VCaP (cell line): Measurements from ENCODE around the gene ENO4.

Experiments used
- H3K27ac ChIP-seq: fragments of 450-650 bp; 2 replicates; pipeline ENCODE4 v1.5.1; 2017
- CTCF ChIP-seq: fragments of 450-650 bp; conservative IDR thresholded peaks from 2 replicates; pipeline ENCODE4 v1.5.1; 2017; ENCODE audit warnings: mild to moderate bottlenecking, moderate library complexity

The ENO4 gene

DNA sequence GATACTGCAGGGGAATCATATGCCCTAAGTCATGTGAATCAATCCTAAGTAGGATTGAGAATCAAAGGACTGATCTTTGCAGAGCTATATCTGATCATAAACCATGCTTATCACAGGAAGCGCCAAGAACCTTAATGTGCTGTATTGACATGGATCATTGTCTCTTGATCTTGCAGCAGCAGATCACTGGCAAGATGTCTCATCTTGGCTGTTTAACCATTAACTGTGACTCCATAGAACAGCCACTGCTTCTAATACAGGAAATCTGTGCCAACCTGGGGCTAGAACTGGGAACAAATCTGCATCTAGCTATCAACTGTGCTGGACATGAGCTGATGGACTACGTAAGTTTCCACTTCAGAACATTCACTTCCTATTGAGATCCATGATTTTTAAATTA is 21.6 kb downstream of the ENO4 start:
- no peak for TF ChIP-seq CTCF
- peak overlapping the region; percentile 79 for H3K27ac ChIP-seq

DNA sequence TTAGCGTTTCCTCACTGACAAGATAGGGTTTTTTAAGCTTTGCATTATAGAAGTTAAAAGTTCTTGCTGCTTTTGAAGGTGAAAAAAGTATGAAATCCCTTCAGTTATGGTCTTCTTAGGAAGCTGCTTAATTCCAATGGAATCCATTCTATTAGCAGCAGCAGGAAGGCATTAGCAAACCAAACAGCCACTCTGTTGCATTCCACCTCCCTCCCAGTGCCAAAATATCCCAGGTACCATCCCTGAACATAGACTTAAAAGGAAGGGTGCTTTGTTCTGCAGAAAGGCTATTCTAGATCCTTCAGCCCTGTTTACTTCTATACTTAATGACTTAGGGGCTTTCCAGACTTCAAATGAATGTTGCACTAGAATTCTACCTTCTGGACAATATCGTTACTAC is 23.8 kb downstream of the ENO4 start:
- H3K27ac ChIP-seq, result no peak overlapping the region
- no peak for TF ChIP-seq CTCF

DNA sequence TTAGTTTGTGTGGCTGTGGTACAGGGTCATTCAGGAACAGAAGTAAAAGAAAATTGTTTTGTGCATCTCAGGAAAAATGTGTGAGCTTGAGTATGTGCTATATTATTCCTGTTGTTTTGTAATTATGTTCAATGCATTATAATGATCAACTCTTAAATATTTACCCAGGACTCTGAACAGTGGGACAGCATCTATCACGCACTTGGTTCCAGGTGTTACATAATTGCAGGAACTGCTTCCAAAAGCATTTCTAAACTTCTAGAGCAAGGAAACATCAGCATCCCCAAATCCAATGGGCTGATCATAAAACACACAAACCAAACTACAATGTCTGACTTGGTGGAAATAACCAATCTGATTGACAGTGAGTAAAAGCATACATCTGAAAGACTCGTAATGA is 26.6 kb downstream of the ENO4 start:
- no peak for TF ChIP-seq CTCF

DNA sequence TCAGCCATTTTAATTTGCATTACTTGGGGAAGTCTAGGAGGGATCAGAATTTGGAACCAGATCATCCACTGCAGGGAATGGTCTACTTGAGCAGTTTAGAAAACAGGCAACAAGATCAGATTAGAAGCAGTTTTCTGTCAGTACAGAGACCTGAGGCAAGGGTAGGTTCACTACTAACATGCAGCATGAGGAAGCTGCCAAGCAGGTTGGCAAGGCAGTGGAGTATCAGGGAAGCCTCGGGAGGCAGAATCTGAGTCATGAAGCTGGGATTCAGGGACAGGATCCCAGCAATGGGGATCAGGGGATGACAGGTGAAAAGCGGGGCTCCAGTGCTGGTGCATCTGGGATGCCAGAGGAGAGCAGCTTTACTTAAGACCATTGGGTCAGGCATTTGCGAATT is 28.1 kb downstream of the ENO4 start:
- no peak overlapping the region for H3K27ac ChIP-seq
- no peak for TF ChIP-seq CTCF

More for the DNA sequence above, 26.6 kb downstream of the ENO4 start:
- H3K27ac ChIP-seq, result no peak overlapping the region

GRCh38 chr10:116878123-116878522 is 28.8 kb downstream of the ENO4 start:
- no peak overlapping the region for H3K27ac ChIP-seq
- no peak for TF ChIP-seq CTCF

- no peak overlapping the region for H3K27ac ChIP-seq
- no peak for TF ChIP-seq CTCF
These were observed 30.5 kb downstream of the ENO4 start for GRCh38 chr10:116879817-116880216.

GRCh38 chr10:116880716-116881482 is 31.6 kb downstream of the ENO4 start:
- no peak for TF ChIP-seq CTCF
- H3K27ac ChIP-seq, result no peak overlapping the region
